Neuron (in vitro differentiated cells): ENCODE measurements around the gene RNF130.

Source experiments
- H2AFZ ChIP-seq: one replicate; pipeline ENCODE4 v1.6.1; 2013; ENCODE audit warnings: low read depth, mild to moderate bottlenecking, inconsistent platforms, low read length, moderate library complexity
- H3K27me3 ChIP-seq: one replicate; pipeline ENCODE4 v1.6.1; 2013; ENCODE audit warnings: low read length; ENCODE audit not compliant: insufficient read depth
- H3K36me3 ChIP-seq: one replicate; pipeline ENCODE4 v1.6.1; 2013; ENCODE audit warnings: low read length; ENCODE audit not compliant: insufficient read depth
- H3K4me1 ChIP-seq: one replicate; pipeline ENCODE4 v1.6.1; 2013; ENCODE audit warnings: low read length; ENCODE audit not compliant: insufficient read depth
- H3K4me3 ChIP-seq: 2 replicates; pipeline ENCODE4 v1.5.1; 2013; ENCODE audit warnings: mild to moderate bottlenecking, low read length, moderate library complexity
- H3K9me3 ChIP-seq: one replicate; pipeline ENCODE4 v1.6.1; 2013; ENCODE audit warnings: low read length

RNF130 gene

GRCh38 chr5:180071531-180072255 lies at the start of gene RNF130:
RNF130 (minus strand) TSS chr5:180071759; CDS start chr5:180071702, 57 bp downstream.
- peak within 1 kb of the TSS; percentile 46 for H2AFZ ChIP-seq
- H3K9me3 ChIP-seq: no peaks in the 10 kb centered on the region
- no peaks in the 10 kb centered on the region for H3K36me3 ChIP-seq
- H3K4me3 ChIP-seq: peak within 1 kb of the TSS; percentile 78
- H3K27me3 ChIP-seq: no peaks in the 10 kb centered on the region
- H3K4me1 ChIP-seq: peaks cover 30% of the 10 kb centered on the region

GRCh38 chr5:180120237-180121101 lies 48.9 kb upstream of the RNF130 start:
- Histone ChIP-seq H3K27me3 (no peaks in the 10 kb centered on the region), H2AFZ (no peak overlapping the region), H3K4me1 (no peaks in the 10 kb centered on the region), H3K36me3 (no peaks in the 10 kb centered on the region), H3K9me3 (peaks cover 4% of the 10 kb centered on the region), H3K4me3 (no peak overlapping the region)

GRCh38 chr5:180119903-180120236 lies 48.3 kb upstream of the RNF130 start:
- H3K4me1 ChIP-seq: no peaks in the 10 kb centered on the region
- H3K9me3 ChIP-seq: peaks cover 4% of the 10 kb centered on the region
- H2AFZ ChIP-seq: no peak overlapping the region
- H3K27me3 ChIP-seq: no peaks in the 10 kb centered on the region
- no peaks in the 10 kb centered on the region for H3K36me3 ChIP-seq
- H3K4me3 ChIP-seq: no peak overlapping the region

GRCh38 chr5:180119031-180119902 lies 47.7 kb upstream of the RNF130 start:
- H3K4me1 ChIP-seq: no peaks in the 10 kb centered on the region
- peaks cover 4% of the 10 kb centered on the region for H3K9me3 ChIP-seq
- no peaks in the 10 kb centered on the region for H3K36me3 ChIP-seq

GRCh38 chr5:180118391-180118791 lies 46.8 kb upstream of the RNF130 start:
- Histone ChIP-seq H3K4me1 (no peaks in the 10 kb centered on the region), H2AFZ (no peak overlapping the region), H3K36me3 (no peaks in the 10 kb centered on the region), H3K27me3 (no peaks in the 10 kb centered on the region), H3K4me3 (no peak overlapping the region), H3K9me3 (peaks cover 4% of the 10 kb centered on the region)

More at GRCh38 chr5:180119031-180119902, 47.7 kb upstream of the RNF130 start:
- H3K27me3 ChIP-seq: no peaks in the 10 kb centered on the region
- no peak overlapping the region for H2AFZ ChIP-seq
- H3K4me3 ChIP-seq: no peak overlapping the region

- H3K36me3 ChIP-seq: no peaks in the 10 kb centered on the region
- peaks cover 4% of the 10 kb centered on the region for H3K9me3 ChIP-seq
- no peaks in the 10 kb centered on the region for H3K4me1 ChIP-seq
- no peak overlapping the region for H2AFZ ChIP-seq
- no peaks in the 10 kb centered on the region for H3K27me3 ChIP-seq
- no peak overlapping the region for H3K4me3 ChIP-seq
Measured at GRCh38 chr5:180117000-180117725, 45.6 kb upstream of the RNF130 start.

- Histone ChIP-seq H3K9me3 (peaks cover 3% of the 10 kb centered on the region), H3K36me3 (no peaks in the 10 kb centered on the region), H2AFZ (no peak overlapping the region), H3K27me3 (no peaks in the 10 kb centered on the region), H3K4me1 (no peaks in the 10 kb centered on the region), H3K4me3 (no peak overlapping the region)
Measured at GRCh38 chr5:180116077-180116999, 44.8 kb upstream of the RNF130 start.

GRCh38 chr5:180115326-180116076 lies 43.9 kb upstream of the RNF130 start:
- H3K9me3 ChIP-seq: peaks cover 3% of the 10 kb centered on the region
- H3K27me3 ChIP-seq: no peaks in the 10 kb centered on the region
- no peaks in the 10 kb centered on the region for H3K4me1 ChIP-seq
- H3K36me3 ChIP-seq: no peaks in the 10 kb centered on the region
- H2AFZ ChIP-seq: no peak overlapping the region
- H3K4me3 ChIP-seq: no peak overlapping the region

GRCh38 chr5:180114304-180115003 lies 42.9 kb upstream of the RNF130 start:
- no peaks in the 10 kb centered on the region for H3K9me3 ChIP-seq
- no peak overlapping the region for H3K4me3 ChIP-seq
- H2AFZ ChIP-seq: no peak overlapping the region
- no peaks in the 10 kb centered on the region for H3K36me3 ChIP-seq
- no peaks in the 10 kb centered on the region for H3K4me1 ChIP-seq
- H3K27me3 ChIP-seq: no peaks in the 10 kb centered on the region

- no peaks in the 10 kb centered on the region for H3K9me3 ChIP-seq
- H3K4me3 ChIP-seq: no peak overlapping the region
- H2AFZ ChIP-seq: no peak overlapping the region
- H3K27me3 ChIP-seq: no peaks in the 10 kb centered on the region
- no peaks in the 10 kb centered on the region for H3K36me3 ChIP-seq
- H3K4me1 ChIP-seq: no peaks in the 10 kb centered on the region
Measured at GRCh38 chr5:180113660-180114303, 42.2 kb upstream of the RNF130 start.
